HTERT RPE-1 (cell line): Measurements from ENCODE around the gene MED31.
"Not testable (repeated sequence)": the region's sequence is repeated elsewhere in the genome, so short reads cannot be mapped to it uniquely, and the experiment has no call there.

Source experiments
- in situ Hi-C: fragments of 300-500 bp; cut with MboI; formaldehyde crosslinking; loops from 4 replicates; pipeline ENCODE4 v1.14.3; 2020; ENCODE audit warnings: low sequenced_read_pairs

The MED31 gene

DNA sequence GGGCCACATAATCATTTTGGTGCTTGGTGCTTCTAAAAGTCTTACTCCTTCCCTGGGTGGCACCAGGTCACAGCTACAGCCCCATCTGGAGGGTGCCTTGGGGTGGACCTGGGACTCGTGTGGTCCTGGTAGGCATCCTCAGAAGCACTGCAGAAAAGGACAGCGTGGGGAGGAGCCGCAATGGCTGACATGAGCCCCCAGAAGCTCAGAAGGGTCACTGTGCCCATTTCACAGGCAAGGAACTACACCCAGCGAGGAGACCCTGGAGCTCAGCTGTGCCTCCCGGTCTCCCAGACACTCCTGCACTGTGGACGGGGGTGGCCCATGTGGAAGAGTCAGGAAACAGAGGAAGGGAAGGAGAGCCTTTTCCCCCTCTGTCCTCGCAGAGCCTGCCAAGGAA is 26.5 kb upstream of the MED31 start:
- in situ Hi-C loops = no loop called here

GRCh38 chr17:6677158-6677831 is 25.9 kb upstream of the MED31 start:
- in situ Hi-C loops = no loop called here

DNA sequence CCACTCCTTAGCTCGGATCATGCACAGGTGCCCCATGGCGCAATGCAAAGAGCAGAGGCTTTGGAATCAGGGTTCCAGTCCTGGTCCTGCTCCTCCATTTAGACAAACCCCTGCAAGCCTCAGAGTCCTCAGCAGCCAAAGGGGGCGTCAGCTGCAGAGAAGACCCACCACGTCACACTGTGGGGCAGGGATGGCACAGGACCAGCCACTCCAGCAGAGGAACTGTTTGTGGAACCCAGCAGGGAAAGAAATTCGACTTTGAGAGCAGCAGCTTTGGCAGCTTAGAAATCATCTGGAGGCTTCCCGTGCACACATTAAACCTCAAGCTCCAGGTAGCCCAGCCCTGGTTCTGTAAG is 25.4 kb upstream of the MED31 start:
- in situ Hi-C loops = no loop called here

- in situ Hi-C loops = no loop called here
Observed at GRCh38 chr17:6675201-6675825, 23.9 kb upstream of the MED31 start.

GRCh38 chr17:6674586-6674985 is 23.2 kb upstream of the MED31 start:
- in situ Hi-C loops = no loop called here

DNA sequence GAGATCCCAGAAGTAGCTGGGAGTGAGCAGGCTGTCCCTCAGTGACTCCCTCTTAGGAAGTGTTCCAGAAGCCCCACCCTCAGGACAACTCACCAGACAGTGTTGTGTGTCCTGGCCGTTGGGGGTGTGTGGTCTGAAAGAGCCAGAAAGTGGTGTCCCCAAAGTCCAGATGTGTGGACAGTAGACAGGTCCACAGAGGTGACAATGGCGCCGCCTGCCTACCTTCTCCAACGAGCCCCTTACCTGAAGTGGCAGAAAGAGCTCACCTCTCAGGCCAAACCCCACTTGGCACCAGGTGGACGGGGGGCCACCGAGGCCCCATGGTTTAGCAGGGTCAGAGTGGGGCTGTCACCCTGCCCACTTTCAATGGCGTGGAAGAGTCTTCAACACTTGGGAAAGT is 20.0 kb upstream of the MED31 start:
- in situ Hi-C loops = no loop called here

GRCh38 chr17:6670999-6671398 is 19.6 kb upstream of the MED31 start:
- in situ Hi-C loops = no loop called here

DNA sequence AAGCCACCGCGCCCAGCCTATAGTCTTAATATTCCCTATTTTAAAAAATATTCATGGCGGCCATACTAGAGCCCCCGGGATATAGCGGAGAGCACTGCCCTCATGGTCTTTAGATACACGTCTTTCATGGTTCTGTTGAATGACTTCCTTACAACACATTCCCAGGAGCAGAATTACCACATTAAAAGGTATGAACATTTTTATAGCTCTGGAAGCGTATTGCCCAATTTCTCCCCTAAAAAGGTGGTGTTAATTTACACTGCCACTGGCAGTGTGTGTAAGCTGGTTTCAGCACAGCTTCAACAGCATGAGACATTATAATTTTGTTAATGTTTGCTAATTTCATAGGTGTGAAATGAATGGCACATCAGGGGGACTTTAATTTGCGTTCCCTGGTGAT is 19.2 kb upstream of the MED31 start:
- in situ Hi-C loops = no loop called here

GRCh38 chr17:6669479-6670212 is 18.2 kb upstream of the MED31 start:
- in situ Hi-C loops = no loop called here

DNA sequence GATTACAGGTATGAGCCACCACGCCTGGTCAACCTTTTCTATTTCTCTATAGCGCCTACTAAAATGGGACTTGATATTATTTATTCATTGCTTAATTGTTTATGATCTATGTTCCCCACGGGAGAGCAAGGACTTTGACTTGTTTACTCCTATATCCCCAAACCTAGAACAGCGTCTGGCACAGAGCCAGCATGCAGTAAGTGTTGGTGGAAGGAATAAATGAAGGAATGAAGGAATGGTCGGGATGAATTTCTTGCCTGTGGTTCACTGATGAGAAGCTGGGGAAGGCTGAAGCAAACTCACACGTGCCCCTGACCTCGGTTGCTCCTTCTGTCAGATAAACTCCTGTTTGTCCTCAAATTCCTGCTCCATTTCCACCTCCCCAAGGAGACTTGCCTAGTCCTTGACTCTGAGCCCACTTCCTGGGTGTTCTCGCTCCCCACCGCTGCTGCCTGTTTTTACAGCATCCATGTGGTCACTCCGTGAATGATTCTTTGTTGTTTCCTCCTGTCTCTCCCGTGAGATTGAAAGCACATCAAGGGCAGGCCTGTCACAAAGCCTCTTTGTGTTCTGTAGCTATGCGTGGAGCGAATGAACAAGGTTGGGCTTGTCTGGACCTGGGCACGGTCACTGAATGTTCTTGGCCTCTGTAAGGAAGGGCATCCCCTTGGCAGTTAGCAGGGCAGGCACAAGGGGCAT is 17.5 kb upstream of the MED31 start:
- in situ Hi-C loops = no loop called here

GRCh38 chr17:6668219-6668618 is 16.8 kb upstream of the MED31 start:
- in situ Hi-C loops = no loop called here

GRCh38 chr17:6667516-6667915 is 16.1 kb upstream of the MED31 start:
- in situ Hi-C loops = no loop called here

- in situ Hi-C loops = no loop called here
Observed at GRCh38 chr17:6666557-6666956, 15.2 kb upstream of the MED31 start.

GRCh38 chr17:6666077-6666521 is 14.7 kb upstream of the MED31 start:
- in situ Hi-C loops = no loop called here

DNA sequence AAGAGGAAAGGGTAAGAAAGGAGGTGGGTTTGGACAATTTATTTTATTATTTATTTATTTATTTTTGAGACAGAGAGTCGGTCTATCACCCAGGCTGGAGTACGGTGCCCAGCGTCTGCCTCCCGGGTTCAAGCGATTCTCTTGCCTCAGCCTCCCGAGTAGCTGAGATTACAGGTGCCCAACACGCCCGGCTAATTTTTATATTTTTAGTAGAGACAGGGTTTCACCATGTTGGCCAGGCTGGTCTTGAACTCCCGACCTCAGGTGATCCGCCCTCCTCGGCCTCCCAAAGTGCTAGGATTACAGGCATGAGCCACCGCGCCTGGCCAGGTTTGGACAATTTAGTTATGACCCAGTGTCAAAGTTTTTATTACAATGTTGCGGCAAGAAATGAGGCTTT is 11.8 kb upstream of the MED31 start:
- in situ Hi-C loops = not testable (repeated sequence)

- in situ Hi-C loops = no loop called here
Observed at GRCh38 chr17:6661464-6661848, 10.1 kb upstream of the MED31 start.

DNA sequence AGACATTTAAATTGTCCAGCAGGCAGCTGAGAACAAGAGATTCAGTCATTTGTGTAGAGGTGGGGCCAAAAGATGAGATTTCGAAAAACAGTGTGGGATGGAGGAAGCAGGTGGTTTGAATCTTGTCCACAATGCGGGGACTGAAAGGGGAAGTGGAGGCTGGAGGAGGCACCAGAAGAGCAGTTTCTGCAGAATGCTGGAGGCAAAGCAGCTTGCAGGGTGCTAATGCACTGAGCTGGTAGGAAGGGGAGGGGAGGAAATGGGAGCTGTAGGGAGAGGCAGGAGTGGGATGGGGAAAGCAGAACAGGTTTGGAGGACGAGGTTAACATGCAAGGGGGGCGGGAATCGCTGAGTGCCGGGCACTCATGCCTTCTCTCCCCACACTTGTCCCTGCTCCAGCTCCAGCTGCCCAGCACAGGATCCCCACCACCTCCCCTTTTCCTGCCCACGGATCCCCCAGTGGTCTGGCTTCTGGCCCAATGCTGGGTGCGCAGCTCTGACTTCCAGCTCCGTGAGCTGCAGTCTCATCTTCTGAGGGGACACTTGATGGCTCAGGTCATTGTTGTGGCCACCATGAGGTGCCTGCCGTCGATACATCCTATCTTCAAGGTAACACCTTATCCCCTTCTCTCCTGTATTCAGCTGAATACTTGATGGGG is 9.5 kb upstream of the MED31 start:
- in situ Hi-C loops = no loop called here

GRCh38 chr17:6660101-6660500 is 8.7 kb upstream of the MED31 start:
- in situ Hi-C loops = no loop called here

DNA sequence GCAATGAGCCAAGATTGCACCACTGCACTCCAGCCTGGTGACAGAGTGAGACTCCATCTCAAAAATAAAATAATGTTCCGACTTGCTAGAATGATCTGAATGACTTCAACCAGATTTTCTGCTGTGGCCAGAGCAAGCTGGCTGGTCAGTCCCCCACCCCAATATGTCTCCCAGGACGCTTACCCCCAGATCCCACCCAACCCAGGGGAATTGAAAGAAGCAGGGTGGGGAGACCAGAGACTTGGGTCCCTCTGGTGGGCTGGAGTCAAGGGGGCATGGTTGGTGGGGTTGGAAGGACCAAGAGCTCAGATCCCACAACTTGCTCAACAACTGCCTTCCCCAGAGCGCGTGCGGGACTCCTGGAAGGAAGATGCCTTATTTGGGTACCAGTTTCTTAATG is 7.0 kb upstream of the MED31 start:
- in situ Hi-C loops = not testable (repeated sequence)

DNA sequence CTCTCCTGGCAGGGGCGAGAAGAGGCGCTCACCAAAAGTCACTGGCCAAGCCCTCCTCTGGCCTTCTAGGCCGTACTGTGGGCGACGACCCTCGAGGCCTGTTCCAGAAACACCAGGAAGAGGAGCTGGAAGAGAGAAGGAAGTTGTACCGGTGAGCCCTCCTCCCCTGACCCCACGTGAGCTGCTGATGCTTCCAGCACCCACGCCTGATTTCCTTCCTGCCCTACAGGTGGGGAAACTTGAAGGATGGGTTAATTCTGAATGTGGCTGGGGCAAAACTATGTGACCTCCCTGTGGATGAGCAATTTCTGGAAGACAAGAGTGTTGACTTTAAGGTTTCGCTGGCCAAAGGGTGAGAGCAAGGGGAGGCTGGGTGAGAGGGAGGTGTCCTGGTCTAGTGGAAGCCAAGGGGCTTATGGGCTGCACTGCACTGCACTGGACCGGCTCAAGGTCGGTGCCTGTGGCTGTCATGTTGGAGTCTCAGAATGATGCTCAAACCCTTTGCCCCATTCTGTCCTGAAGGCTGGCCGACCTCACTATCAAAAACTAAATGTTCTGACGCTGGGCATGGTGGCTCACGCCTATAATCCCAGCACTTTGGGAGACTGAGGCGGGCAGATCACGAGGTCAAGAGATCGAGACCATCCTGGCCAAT is 6.4 kb upstream of the MED31 start:
- in situ Hi-C loops = no loop called here
